Mesothelial cell of epicardium (in vitro differentiated cells): ENCODE measurements around the gene PCSK5. TPM values are rescaled to one million over a fixed set of nuclear protein-coding genes. Genes with fewer than 3 reads are reported as not detected.
A peak's percentile ranks its signal among the peaks of the same experiment; 100 is the strongest.

Experiments used
- DNase-seq, 2 experiments: peaks; one replicate each; pipeline ENCODE4 v3.0.0; 2021; ENCODE audit warnings: low spot score in 2 of 2; ENCODE audit not compliant: unreplicated experiment in 2 of 2
- H3K27ac Mint-ChIP-seq: 2 replicates; pipeline ENCODE4 v1.8.0; 2021; ENCODE audit warnings: mixed read lengths
- H3K27me3 Mint-ChIP-seq: 2 replicates; pipeline ENCODE4 v1.8.0; 2021; ENCODE audit warnings: low read depth, mixed read lengths
- H3K36me3 Mint-ChIP-seq: 2 replicates; pipeline ENCODE4 v1.8.0; 2021; ENCODE audit warnings: mixed read lengths
- H3K4me1 Mint-ChIP-seq: 2 replicates; pipeline ENCODE4 v1.8.0; 2021; ENCODE audit warnings: mixed read lengths
- H3K4me3 Mint-ChIP-seq: 2 replicates; pipeline ENCODE4 v1.8.0; 2021; ENCODE audit warnings: mild to moderate bottlenecking, moderate library complexity, mixed read lengths
- H3K9me3 Mint-ChIP-seq: 2 replicates; pipeline ENCODE4 v1.8.0; 2021; ENCODE audit warnings: mixed read lengths
- CTCF ChIP-seq: fragments of 200-600 bp; sonication (generic); IDR thresholded peaks from one replicate; pipeline ENCODE4 v1.5.0; 2021; ENCODE audit warnings: antibody characterized with exemption; ENCODE audit not compliant: unreplicated experiment
- total RNA-seq: library from RNA; stranded (reverse); gene quantifications from 3 replicates; pipeline ENCODE4 v1.2.1, GENCODE V29; 2021

PCSK5 gene
- total RNA-seq = 13.5 to 15.7 TPM (median 14.6 TPM) in 3 replicates

DNA sequence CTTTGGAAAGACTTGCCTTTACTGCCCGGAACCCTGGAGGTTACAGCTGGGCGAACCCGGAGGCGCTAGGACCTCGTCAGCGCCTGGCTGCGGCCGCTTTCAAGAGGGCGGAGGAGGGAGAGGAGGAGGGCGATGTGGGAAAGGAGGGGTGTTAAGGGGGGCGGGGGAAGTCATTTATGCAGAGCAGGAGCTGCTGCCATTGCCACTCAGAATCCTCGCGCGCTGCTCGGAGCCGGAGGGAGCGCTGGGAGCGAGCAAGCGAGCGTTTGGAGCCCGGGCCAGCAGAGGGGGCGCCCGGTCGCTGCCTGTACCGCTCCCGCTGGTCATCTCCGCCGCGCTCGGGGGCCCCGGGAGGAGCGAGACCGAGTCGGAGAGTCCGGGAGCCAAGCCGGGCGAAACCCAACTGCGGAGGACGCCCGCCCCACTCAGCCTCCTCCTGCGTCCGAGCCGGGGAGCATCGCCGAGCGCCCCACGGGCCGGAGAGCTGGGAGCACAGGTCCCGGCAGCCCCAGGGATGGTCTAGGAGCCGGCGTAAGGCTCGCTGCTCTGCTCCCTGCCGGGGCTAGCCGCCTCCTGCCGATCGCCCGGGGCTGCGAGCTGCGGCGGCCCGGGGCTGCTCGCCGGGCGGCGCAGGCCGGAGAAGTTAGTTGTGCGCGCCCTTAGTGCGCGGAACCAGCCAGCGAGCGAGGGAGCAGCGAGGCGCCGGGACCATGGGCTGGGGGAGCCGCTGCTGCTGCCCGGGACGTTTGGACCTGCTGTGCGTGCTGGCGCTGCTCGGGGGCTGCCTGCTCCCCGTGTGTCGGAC lies at the start of gene PCSK5:
TSS of gene PCSK5 (plus strand) at position 202 of the 805 bp plus-strand sequence. CDS start at position 711, 509 bp downstream.
- Mint-ChIP-seq H3K27me3 (peaks cover 33% of the 10 kb centered on the region), H3K4me3 (peak within 1 kb of the TSS; percentile 87), H3K27ac (peak within 1 kb of the TSS; percentile 87), H3K36me3 (no peaks in the 10 kb centered on the region), H3K9me3 (no peaks in the 10 kb centered on the region), H3K4me1 (peaks cover 49% of the 10 kb centered on the region)
- DNase-seq = peak; percentile 81 to 85
- peak; percentile 18 for TF ChIP-seq CTCF

DNA sequence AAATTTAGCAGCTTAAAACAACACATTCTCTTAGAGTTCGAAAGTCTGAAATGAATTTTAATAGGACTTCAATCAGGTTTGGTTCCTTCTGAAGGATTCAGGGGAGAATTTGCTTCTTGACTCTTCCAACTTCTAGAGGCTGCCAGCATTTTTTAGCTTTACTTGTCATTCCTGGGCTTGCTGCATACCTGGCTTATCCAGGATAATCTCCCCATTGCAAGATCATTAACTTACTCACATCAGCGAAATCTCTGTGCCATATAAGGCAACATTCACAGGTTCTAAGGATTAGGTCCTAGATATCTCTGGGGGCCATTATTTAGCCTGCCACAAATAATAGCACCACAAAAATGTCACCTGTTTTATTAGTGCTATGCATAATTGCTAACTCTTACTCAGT lies 46.2 kb upstream of the PCSK5 start:
- no peak overlapping the region for H3K4me3 Mint-ChIP-seq
- no peaks in the 10 kb centered on the region for H3K27me3 Mint-ChIP-seq
- H3K4me1 Mint-ChIP-seq = peaks cover 6% of the 10 kb centered on the region
- TF ChIP-seq CTCF = no peak
- peaks cover 4% of the 10 kb centered on the region for H3K9me3 Mint-ChIP-seq
- no peaks in the 10 kb centered on the region for H3K36me3 Mint-ChIP-seq
- no peak for DNase-seq
- H3K27ac Mint-ChIP-seq = no peak overlapping the region

- peaks cover 7% of the 10 kb centered on the region for H3K9me3 Mint-ChIP-seq
- peaks cover 6% of the 10 kb centered on the region for H3K4me1 Mint-ChIP-seq
- H3K36me3 Mint-ChIP-seq = no peaks in the 10 kb centered on the region
- H3K27me3 Mint-ChIP-seq = no peaks in the 10 kb centered on the region
- DNase-seq = no peak
- no peak for TF ChIP-seq CTCF
- no peak overlapping the region for H3K4me3 Mint-ChIP-seq
- H3K27ac Mint-ChIP-seq = no peak overlapping the region
Measured at GRCh38 chr9:75845806-75846205, 44.7 kb upstream of the PCSK5 start.

DNA sequence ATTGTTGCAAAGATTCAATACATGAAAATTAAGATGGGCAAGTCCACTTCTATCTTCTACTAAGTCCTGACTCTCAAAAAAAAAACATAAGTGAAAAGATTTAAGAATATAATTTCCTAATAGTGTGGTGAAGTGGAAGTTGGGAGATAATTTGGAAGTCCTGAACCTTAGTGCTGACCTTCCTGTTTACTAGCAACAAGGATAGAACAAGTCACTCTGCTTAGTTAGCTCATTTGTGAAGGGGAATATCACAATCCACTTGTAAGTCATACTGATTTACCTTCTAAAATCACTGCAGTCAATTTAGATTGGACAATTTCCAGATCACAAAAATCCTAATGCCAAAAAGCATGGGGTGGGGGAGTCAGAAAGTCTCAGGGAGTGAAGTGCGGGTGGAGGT lies 43.4 kb upstream of the PCSK5 start:
- H3K9me3 Mint-ChIP-seq = peaks cover 7% of the 10 kb centered on the region
- H3K4me3 Mint-ChIP-seq = no peak overlapping the region
- DNase-seq = no peak
- H3K27ac Mint-ChIP-seq = no peak overlapping the region
- H3K27me3 Mint-ChIP-seq = no peaks in the 10 kb centered on the region
- peaks cover 12% of the 10 kb centered on the region for H3K4me1 Mint-ChIP-seq
- H3K36me3 Mint-ChIP-seq = no peaks in the 10 kb centered on the region
- TF ChIP-seq CTCF = no peak

- DNase-seq = no peak
- no peak for TF ChIP-seq CTCF
- Mint-ChIP-seq H3K4me3 (no peak overlapping the region), H3K9me3 (peaks cover 4% of the 10 kb centered on the region), H3K4me1 (peaks cover 17% of the 10 kb centered on the region), H3K27ac (no peak overlapping the region), H3K27me3 (no peaks in the 10 kb centered on the region), H3K36me3 (no peaks in the 10 kb centered on the region)
Measured at GRCh38 chr9:75850459-75851200, 39.8 kb upstream of the PCSK5 start.
